ENCODE results near the gene VPS33B. TPM values are rescaled to one million over a fixed set of nuclear protein-coding genes. Genes with fewer than 3 reads are reported as not detected.
A peak's percentile ranks its signal among the peaks of the same experiment; 100 is the strongest.

The VPS33B gene
- total RNA-seq, 6 experiments from 2014 or later = 4.2 to 7.3 (median 6.5) TPM

DNA sequence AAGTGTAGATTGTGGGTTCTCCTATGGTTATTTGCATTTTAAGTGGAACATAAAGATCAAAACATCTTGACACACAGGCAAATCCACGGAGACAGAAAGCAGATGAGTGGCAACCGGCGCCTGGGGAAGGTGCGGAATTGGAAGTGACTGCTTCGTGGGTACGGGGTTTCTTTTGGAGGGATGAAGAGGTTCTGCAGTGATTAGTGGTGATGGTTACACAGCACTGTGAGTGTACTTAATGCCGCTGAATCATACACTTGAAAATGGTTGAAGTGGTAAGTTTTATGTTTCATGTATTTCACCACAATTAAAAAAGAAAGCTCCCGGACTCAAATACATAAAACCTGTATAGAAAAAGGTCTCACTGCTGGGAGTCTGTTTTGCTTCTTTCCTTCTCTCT lies 18.5 kb upstream of the VPS33B start:
- Histone ChIP-seq H3K9me3 (no peaks in the 10 kb centered on the region), H3K27me3 (no peaks in the 10 kb centered on the region), H3K36me3 (no peaks in the 10 kb centered on the region), H3K27ac (no peak overlapping the region), H3K4me1 (no peaks in the 10 kb centered on the region), H3K4me3 (no peak overlapping the region)
- TF ChIP-seq POLR2A (IDR thresholded peaks at IDR 0.05) = no peak
- TF ChIP-seq, protein P1, sequence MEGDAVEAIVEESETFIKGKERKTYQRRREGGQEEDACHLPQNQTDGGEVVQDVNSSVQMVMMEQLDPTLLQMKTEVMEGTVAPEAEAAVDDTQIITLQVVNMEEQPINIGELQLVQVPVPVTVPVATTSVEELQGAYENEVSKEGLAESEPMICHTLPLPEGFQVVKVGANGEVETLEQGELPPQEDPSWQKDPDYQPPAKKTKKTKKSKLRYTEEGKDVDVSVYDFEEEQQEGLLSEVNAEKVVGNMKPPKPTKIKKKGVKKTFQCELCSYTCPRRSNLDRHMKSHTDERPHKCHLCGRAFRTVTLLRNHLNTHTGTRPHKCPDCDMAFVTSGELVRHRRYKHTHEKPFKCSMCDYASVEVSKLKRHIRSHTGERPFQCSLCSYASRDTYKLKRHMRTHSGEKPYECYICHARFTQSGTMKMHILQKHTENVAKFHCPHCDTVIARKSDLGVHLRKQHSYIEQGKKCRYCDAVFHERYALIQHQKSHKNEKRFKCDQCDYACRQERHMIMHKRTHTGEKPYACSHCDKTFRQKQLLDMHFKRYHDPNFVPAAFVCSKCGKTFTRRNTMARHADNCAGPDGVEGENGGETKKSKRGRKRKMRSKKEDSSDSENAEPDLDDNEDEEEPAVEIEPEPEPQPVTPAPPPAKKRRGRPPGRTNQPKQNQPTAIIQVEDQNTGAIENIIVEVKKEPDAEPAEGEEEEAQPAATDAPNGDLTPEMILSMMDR (IDR thresholded peaks at IDR 0.05) = no peak
- WGBS (ENCODE audit: insufficient coverage, low coverage, low lambda C conversion rate, missing lambda C conversion rate) = 62% methylated on average over 8 of the region's 8 CpGs
- DNase-seq (no peak), ATAC-seq (no peak)
- intact Hi-C loops (cut with DNase I) = no loop called here

DNA sequence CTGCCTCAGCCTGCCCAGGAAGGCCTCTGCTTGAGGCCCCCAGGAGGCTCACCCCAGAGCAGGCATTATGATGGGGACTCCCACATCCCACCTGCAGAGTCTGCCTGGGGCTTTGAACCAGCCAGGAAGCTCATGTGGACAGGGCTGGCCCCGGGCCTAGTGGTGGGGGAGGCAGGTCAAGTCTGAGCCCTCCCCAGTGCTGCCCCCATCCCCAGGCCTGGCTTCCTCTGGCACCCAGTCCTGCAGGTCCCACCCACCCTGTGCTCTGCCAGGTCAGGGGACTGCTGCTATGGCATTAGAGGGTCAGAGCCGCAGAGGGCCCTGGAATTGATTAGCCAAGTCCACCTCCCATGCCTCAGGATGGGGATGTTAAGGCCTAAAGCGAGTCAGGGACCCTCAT lies 17.6 kb upstream of the VPS33B start:
- H3K4me3 ChIP-seq = no peak overlapping the region
- H3K9me3 ChIP-seq = no peaks in the 10 kb centered on the region
- H3K36me3 ChIP-seq = no peaks in the 10 kb centered on the region
- WGBS (ENCODE audit: insufficient coverage, low coverage, low lambda C conversion rate, missing lambda C conversion rate) = 0% methylated on average over 1 of the region's 3 CpGs
- ATAC-seq (no peak), DNase-seq (no peak)
- TF ChIP-seq, protein P1 (IDR thresholded peaks at IDR 0.05) = no peak
- TF ChIP-seq POLR2A (IDR thresholded peaks at IDR 0.05) = no peak
- no peaks in the 10 kb centered on the region for H3K4me1 ChIP-seq
- intact Hi-C loops (cut with DNase I) = loop anchor here in 1 of 2 donors (10.0 kb wide), 1 partner anchor 85 kb away; the partner anchor contains the start of gene RCCD1
- H3K27ac ChIP-seq = no peak overlapping the region
- H3K27me3 ChIP-seq = no peaks in the 10 kb centered on the region

DNA sequence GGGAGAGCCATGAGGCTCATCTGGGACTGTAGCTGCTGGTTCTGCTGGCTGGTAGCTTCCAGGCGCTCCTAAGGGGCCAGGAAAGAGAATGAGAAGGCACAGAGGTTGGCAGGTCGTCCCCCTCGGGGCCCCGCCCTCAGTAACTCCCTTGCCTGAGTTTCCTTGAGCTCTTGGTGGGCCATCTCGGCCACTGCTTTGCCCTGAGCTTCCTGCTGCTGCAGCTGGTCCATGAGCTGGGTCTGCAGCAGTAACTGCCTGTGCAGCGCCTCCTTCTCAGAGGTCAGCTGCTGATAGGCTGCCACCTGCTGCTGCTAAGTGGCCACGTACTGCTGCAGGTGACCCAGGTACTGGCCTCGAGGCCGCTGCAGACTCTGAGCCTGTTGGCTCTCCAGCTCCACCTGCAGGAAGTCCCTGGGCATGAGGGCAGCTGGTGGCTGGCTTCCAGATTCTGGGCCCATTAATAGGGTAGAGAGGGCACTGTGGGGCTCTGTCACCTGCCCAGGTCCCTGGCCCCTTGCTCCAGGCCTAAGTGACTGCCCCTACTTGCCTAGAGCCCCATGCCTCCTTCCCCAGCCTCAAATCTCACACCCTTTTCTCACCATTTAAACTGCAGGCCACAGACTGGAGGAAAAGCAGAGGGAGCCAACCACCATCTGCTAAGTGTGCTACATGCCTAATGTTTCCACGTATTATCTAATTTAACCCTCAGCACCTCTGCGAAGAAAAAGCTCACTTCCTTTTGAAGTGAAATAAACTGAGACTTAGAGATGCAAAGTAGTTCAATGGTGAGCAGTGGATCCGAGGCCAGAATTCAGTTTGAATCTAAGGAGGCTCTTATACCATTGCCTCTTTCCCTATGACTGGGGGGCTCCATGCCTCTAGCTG lies 10.8 kb upstream of the VPS33B start:
- TF ChIP-seq POLR2A (IDR thresholded peaks at IDR 0.05) = no peak
- TF ChIP-seq, protein P1 (IDR thresholded peaks at IDR 0.05) = peak in 3 of 4 donors; percentile 74 to 86 (median 77)
- Histone ChIP-seq H3K4me1 (no peaks in the 10 kb centered on the region), H3K36me3 (no peaks in the 10 kb centered on the region), H3K27me3 (no peaks in the 10 kb centered on the region), H3K27ac (no peak overlapping the region), H3K4me3 (no peak overlapping the region), H3K9me3 (no peaks in the 10 kb centered on the region)
- intact Hi-C loops (cut with DNase I) = loop anchor here in 1 of 2 donors (10.0 kb wide), 1 partner anchor 78 kb away; the partner anchor contains the start of gene RCCD1
- DNase-seq (peak; percentile 80 to 88 (median 87)), ATAC-seq (peak; percentile 93 to 99 (median 96))
- WGBS (ENCODE audit: insufficient coverage, low coverage, low lambda C conversion rate, missing lambda C conversion rate) = 40% methylated on average over 6 of the region's 12 CpGs

DNA sequence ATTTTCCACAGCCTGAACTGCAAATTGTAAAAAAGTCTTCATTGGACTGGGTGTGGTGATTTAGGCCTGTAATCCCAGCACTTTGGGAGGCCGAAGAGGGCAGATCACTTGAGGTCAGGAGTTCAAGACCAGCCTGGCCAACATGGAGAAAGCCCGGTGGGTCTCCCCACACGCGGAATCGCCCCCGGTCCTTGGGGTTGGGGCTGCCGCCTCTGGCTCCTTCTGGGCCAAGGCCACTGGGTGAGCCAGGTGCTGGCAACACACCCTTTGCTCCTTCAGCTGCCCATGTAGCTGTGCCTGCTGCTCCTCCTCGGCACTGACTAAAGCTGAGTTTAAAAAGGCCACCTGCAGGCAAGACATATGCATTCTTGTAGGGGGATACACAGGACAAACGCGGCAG lies 9.4 kb upstream of the VPS33B start:
- no peaks in the 10 kb centered on the region for H3K9me3 ChIP-seq
- no peak overlapping the region for H3K4me3 ChIP-seq
- no peaks in the 10 kb centered on the region for H3K27me3 ChIP-seq
- no peak for DNase-seq
- intact Hi-C loops (cut with DNase I) = loop anchor here in 1 of 2 donors (10.0 kb wide), 1 partner anchor 77 kb away; the partner anchor contains the start of gene RCCD1
- H3K36me3 ChIP-seq = no peaks in the 10 kb centered on the region
- WGBS (ENCODE audit: insufficient coverage, low coverage, low lambda C conversion rate, missing lambda C conversion rate) = 77% methylated on average over 3 of the region's 10 CpGs
- no peaks in the 10 kb centered on the region for H3K4me1 ChIP-seq
- TF ChIP-seq, protein P1 (IDR thresholded peaks at IDR 0.05) = no peak
- TF ChIP-seq POLR2A (IDR thresholded peaks at IDR 0.05) = no peak
- no peak overlapping the region for H3K27ac ChIP-seq
- ATAC-seq = no peak
